PFSK-1 (cell line): ENCODE measurements around the gene PRM3.

Experiments
- POLR2AphosphoS5 ChIP-seq: IDR thresholded peaks from 2 replicates; pipeline ENCODE4 v1.6.1; 2012; ENCODE audit warnings: low read depth, mild to moderate bottlenecking, control low read depth, low read length, moderate library complexity
- REST ChIP-seq, 2 experiments: IDR thresholded peaks; 2 replicates each; pipeline versions ENCODE4 v1.6.1 to v1.8.0; 2011 to 2012; ENCODE audit warnings: low read depth in 2 of 2, low read length in 2 of 2, control low read depth in 1 of 2, inconsistent platforms in 1 of 2, mild to moderate bottlenecking in 1 of 2, moderate library complexity in 1 of 2; ENCODE audit not compliant: insufficient read depth in 1 of 2
- SIN3A ChIP-seq: IDR thresholded peaks from 2 replicates; pipeline ENCODE4 v1.6.1; 2012; ENCODE audit warnings: mild to moderate bottlenecking, low read length, moderate library complexity, borderline replicate concordance; ENCODE audit not compliant: insufficient read depth

- no peak for TF ChIP-seq POLR2AphosphoS5
- no peak for TF ChIP-seq SIN3A
- TF ChIP-seq REST (IDR thresholded peaks at IDR 0.05; ENCODE audit: insufficient read depth in 1 of 2, low read depth in 2 of 2, low read length in 2 of 2): no peak
Measured at GRCh38 chr16:11278681-11279628, 5.5 kb upstream of the PRM3 start.
